GM13977 (cell line): ENCODE results near the gene LOXL4.
A peak's percentile ranks its signal among the peaks of the same experiment; 100 is the strongest.

Experiments
- DNase-seq: peaks from one replicate; pipeline ENCODE4 v3.0.0; 2012; ENCODE audit warnings: low spot score
- CTCF ChIP-seq: IDR thresholded peaks from 2 replicates; pipeline ENCODE4 v1.5.1; 2012; ENCODE audit warnings: mild to moderate bottlenecking, control low read depth; ENCODE audit not compliant: insufficient read depth; ENCODE audit errors: extremely low read depth, missing control alignments
- in situ Hi-C: fragments of 300-500 bp; cut with MboI; formaldehyde crosslinking; loops from one replicate; pipeline ENCODE4 v1.12.0; 2022; ENCODE audit warnings: low sequenced_read_pairs, low pct_unique_long_range_greater_than_20kb, mixed read lengths, inconsistent platforms; ENCODE audit not compliant: unreplicated experiment

The LOXL4 gene

GRCh38 chr10:98258683-98259454 lies 9.1 kb downstream of the LOXL4 start:
- peak; percentile 4 for DNase-seq
- no peak for TF ChIP-seq CTCF
- in situ Hi-C loops = no loop called here

GRCh38 chr10:98257961-98258360 lies 10.0 kb downstream of the LOXL4 start:
- DNase-seq = peak; percentile 1
- in situ Hi-C loops = no loop called here
- no peak for TF ChIP-seq CTCF

- in situ Hi-C loops = no loop called here
- no peak for DNase-seq
- TF ChIP-seq CTCF = no peak
Observed at GRCh38 chr10:98257198-98257597, 10.8 kb downstream of the LOXL4 start.

- in situ Hi-C loops = no loop called here
Observed at GRCh38 chr10:98256692-98257091, 11.3 kb downstream of the LOXL4 start.

GRCh38 chr10:98255146-98255877 lies 12.7 kb downstream of the LOXL4 start:
- in situ Hi-C loops = no loop called here
- no peak for TF ChIP-seq CTCF
- DNase-seq = peak; percentile 2

More at GRCh38 chr10:98256692-98257091, 11.3 kb downstream of the LOXL4 start:
- no peak for TF ChIP-seq CTCF
- DNase-seq = peak; percentile 2

- peak; percentile 2 for DNase-seq
- TF ChIP-seq CTCF = no peak
- in situ Hi-C loops = no loop called here
Observed at GRCh38 chr10:98254234-98254974, 13.6 kb downstream of the LOXL4 start.
